Stimulated activated effector memory CD8-positive, alpha-beta T cell treated with anti-CD3 and anti-CD28 coated beads, Interleukin-12 subunit alpha, Interleukin-12 subunit beta, amount 100 ng/mL, for 72 hours (primary cell): ENCODE measurements around the gene FAM240B.

Experiments
- ATAC-seq: fragments of 150-1000 bp; cut with Tn5 transposase; 2 replicates; pipeline ENCODE4 v1.10.0; 2021
- DNase-seq, 2 donors: peaks; one replicate each; pipeline ENCODE4 v3.0.0; 2021 to 2022; ENCODE audit warnings: low spot score in 2 of 2
- H3K27ac Mint-ChIP-seq: one replicate; pipeline ENCODE4 v1.8.0; 2022; ENCODE audit warnings: mild to moderate bottlenecking, mixed read lengths
- H3K36me3 Mint-ChIP-seq: one replicate; pipeline ENCODE4 v1.8.0; 2022; ENCODE audit warnings: mild to moderate bottlenecking, mixed read lengths
- H3K4me1 Mint-ChIP-seq: one replicate; pipeline ENCODE4 v1.8.0; 2022; ENCODE audit warnings: mixed read lengths
- H3K4me3 Mint-ChIP-seq: one replicate; pipeline ENCODE4 v1.8.0; 2022; ENCODE audit warnings: mild to moderate bottlenecking, mixed read lengths
- H3K9me3 Mint-ChIP-seq: one replicate; pipeline ENCODE4 v1.8.0; 2022; ENCODE audit warnings: mixed read lengths

FAM240B gene

DNA sequence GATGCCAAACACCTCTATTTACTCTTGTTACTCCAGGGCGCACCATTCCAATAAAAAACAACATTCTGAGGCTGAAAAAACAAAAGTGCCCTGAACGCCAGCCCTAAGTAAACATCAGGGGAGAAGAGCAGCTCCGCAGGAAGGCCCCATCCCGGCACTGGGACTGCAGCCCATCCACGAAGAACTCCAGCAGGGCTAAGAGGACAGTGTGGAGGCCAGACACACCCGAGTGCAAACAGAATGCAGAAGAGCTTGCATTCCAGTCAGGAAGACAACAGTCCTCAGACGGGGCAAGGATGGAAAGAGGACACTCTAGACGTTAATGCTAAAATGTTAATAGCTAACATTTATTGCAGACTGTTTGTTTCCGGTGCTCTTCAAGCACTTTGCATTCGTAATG is 33.0 kb downstream of the FAM240B start:
- ATAC-seq (no peak), DNase-seq (no peak)
- Mint-ChIP-seq H3K27ac (no peak overlapping the region), H3K4me3 (peak overlapping the region; percentile 43), H3K4me1 (no peaks in the 10 kb centered on the region), H3K9me3 (no peaks in the 10 kb centered on the region), H3K36me3 (no peaks in the 10 kb centered on the region)

DNA sequence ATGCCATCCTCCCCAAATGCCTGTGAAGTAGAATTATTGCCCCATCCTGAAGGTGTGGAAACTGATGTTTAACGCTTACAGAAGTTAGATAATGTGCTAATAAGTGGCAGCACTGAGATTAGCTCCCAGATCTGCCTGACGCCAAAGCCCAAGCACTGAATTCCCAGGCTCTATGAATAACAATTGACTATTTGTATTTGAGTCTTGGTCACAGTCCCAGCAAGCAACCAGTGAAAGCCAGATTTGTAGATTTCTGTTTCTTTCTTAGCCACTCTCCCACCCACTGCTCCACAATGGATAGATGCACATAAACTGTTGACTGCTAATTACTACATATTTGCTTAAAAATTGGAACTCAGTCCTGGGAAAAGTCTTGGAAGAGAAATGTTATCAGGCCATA is 34.4 kb downstream of the FAM240B start:
- Mint-ChIP-seq H3K36me3 (no peaks in the 10 kb centered on the region), H3K27ac (no peak overlapping the region), H3K4me1 (no peaks in the 10 kb centered on the region), H3K9me3 (no peaks in the 10 kb centered on the region), H3K4me3 (no peak overlapping the region)
- no peak for ATAC-seq
- DNase-seq: no peak

DNA sequence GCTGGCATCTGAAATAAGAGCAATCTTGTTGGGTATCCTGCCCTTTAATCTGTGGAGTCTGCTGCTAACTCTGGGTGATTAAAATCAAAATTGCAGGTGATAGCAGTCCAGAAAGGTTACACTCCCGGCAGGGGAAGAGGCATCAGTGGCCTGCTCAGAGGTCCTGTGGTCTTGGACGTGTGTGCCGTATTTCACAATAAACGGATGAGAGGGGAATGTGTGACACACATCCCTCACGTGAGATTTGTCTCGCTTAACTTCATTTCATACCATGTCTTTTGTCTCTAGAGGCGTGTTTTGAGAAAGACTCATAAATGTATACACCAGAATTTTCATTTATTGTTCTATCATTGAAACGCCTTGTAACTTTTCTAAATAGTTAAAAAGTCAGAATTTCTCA is 36.6 kb downstream of the FAM240B start:
- no peaks in the 10 kb centered on the region for H3K36me3 Mint-ChIP-seq
- no peak overlapping the region for H3K4me3 Mint-ChIP-seq
- no peaks in the 10 kb centered on the region for H3K4me1 Mint-ChIP-seq
- DNase-seq (no peak), ATAC-seq (no peak)
- H3K9me3 Mint-ChIP-seq: no peaks in the 10 kb centered on the region
- H3K27ac Mint-ChIP-seq: no peak overlapping the region

DNA sequence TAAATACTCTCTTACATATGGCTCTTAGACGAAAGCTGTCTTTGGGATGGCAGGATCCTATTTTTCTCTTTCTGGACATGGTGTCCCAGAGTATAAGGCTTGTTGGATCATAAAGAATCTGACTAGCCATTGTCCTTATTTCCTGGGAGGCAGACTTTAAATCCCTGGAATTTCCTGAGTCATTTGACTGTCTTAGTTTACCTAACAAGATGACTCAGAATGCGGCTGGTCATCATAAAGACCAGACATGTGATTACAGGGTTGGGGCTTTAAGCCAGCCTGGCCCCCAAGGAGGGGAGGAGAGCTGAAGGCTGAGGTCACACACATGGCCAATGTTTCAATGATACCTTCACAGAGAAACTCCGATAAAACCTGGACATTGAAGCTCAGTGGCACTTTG is 37.2 kb downstream of the FAM240B start:
- H3K9me3 Mint-ChIP-seq: no peaks in the 10 kb centered on the region
- H3K4me1 Mint-ChIP-seq: no peaks in the 10 kb centered on the region
- no peak overlapping the region for H3K27ac Mint-ChIP-seq
- DNase-seq (no peak), ATAC-seq (no peak)
- no peaks in the 10 kb centered on the region for H3K36me3 Mint-ChIP-seq
- no peak overlapping the region for H3K4me3 Mint-ChIP-seq

DNA sequence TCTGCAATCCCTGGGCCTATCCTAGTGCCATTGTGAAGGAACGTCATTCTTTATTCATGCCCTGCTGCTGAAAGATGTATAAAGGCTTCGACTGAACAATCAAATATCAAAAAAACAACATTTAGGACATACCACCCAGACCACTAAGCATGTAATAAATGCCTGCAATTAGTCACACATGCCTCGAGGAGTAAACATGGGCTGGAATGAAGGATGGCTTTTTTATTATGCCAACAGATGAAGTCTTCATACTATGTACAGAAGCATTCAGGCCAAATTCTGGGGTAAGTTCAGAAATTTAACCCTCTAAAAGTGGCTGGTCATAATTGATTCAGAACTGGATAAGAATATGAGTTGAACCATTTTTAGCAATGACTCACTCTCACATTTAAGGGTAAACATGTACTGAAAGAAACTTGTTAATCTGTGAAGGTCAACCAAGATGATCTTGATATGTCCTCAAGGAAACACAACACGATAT is 38.1 kb downstream of the FAM240B start:
- Mint-ChIP-seq H3K4me3 (no peak overlapping the region), H3K27ac (no peak overlapping the region), H3K9me3 (no peaks in the 10 kb centered on the region)

DNA sequence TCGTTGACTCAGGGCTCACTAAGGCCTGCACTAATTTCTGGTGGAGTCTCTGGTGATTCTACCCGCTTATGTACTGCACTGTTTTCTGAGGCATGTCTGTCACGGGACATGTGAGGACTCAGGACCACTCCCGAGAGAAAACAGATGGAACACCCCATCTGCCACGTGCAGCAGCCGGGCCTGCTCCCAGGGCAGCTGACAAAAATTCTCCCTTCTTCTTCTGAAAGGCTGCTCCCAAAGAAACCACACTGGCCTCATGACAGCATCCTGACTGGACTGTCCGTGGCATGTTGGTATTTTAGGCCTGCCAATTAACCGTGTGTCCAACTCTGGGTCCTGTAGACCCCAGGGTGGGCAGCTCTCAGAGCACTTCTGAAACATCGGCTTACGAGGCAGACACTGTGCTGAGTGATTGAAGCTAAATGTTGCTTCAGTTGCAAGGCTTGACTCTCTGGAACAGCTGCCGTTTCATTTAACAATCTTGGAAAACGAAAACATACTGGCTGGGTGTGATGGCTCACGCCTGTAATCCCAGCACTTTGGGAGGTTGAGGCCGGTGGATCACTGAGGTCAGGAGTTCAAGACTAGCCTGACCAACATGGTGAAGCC is 39.0 kb downstream of the FAM240B start:
- H3K36me3 Mint-ChIP-seq: no peaks in the 10 kb centered on the region
- H3K9me3 Mint-ChIP-seq: no peaks in the 10 kb centered on the region
- ATAC-seq: no peak
- DNase-seq: no peak
- no peak overlapping the region for H3K4me3 Mint-ChIP-seq
- H3K4me1 Mint-ChIP-seq: no peaks in the 10 kb centered on the region
- H3K27ac Mint-ChIP-seq: no peak overlapping the region

More for the DNA sequence above, 38.1 kb downstream of the FAM240B start:
- ATAC-seq (peak; percentile 58), DNase-seq (no peak)
- no peaks in the 10 kb centered on the region for H3K36me3 Mint-ChIP-seq
- H3K4me1 Mint-ChIP-seq: no peaks in the 10 kb centered on the region

DNA sequence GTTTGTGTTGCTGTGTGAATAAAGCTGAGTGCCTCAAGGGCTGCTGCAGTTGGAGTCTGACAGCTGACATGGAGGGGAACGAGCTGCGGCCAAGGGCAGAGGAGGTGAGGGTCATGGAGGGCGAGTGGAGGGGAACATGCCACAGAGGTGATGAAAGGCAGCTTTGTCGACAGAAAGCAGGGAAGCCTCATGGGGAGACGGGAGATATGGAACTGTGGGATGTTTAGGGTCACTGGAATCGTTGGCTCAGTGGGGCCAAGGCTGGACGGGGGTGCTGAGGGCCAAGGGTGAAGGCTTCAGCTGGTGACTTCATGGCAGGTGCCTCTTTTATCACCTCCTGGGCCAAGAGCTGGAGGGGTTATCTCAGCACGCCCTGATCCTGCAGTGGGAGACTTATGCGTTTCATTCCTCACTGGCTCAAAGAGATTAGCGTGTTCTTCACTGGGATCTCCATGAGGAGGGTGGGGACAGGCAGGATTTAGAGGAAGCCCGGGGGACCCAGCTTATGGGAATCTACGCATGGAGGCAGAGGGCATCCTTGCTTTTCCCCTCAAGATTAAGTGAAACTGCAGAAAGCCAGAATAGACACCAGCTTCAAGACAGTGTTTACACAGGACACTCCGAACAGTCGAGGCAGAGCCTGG is 42.2 kb downstream of the FAM240B start:
- H3K27ac Mint-ChIP-seq: no peak overlapping the region

DNA sequence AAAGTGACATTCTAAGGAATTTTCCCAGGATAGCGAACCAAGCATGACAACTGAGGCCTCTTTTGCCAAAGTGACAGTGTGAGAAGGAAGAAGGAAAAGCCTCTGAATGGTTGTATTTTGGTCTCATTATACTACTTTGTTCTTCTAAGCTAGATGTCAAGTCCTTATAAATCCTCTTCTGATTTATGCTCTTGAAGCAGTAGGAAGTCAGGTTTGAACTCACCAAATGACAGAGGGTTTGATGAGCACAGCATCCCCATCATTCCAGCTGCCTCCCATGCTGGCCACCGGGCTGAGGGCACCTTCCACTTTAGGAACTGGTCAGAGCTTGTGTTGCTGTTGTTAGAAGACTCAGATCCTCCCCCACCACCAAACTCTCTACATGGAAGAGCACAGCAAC is 44.1 kb downstream of the FAM240B start:
- no peaks in the 10 kb centered on the region for H3K9me3 Mint-ChIP-seq
- no peak overlapping the region for H3K27ac Mint-ChIP-seq
- no peak for DNase-seq
- no peaks in the 10 kb centered on the region for H3K36me3 Mint-ChIP-seq
- ATAC-seq: no peak
- no peak overlapping the region for H3K4me3 Mint-ChIP-seq
- H3K4me1 Mint-ChIP-seq: peaks cover 16% of the 10 kb centered on the region

More for the DNA sequence above, 42.2 kb downstream of the FAM240B start:
- no peak for ATAC-seq
- Mint-ChIP-seq H3K9me3 (no peaks in the 10 kb centered on the region), H3K36me3 (no peaks in the 10 kb centered on the region), H3K4me3 (no peak overlapping the region), H3K4me1 (peaks cover 3% of the 10 kb centered on the region)
- no peak for DNase-seq

DNA sequence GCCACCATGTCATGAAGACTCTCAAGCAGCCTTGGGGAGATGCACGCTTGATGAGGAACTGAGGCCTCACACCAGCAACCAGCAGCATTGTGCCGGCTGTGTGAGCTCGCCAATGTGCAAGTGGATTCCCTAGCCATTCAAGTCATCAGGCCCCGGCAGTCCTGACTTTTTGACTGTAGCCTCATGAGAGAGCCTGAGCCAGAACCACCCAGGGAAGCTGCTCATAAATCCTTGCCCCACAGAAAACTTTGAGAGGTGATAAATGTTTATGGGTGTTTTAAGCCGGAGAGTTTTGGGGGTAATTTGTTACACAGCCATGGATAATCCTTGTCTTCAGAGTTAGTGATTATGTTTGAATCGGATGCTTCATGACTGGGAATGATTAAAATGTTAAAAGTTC is 44.7 kb downstream of the FAM240B start:
- H3K4me3 Mint-ChIP-seq: no peak overlapping the region
- no peak for ATAC-seq

DNA sequence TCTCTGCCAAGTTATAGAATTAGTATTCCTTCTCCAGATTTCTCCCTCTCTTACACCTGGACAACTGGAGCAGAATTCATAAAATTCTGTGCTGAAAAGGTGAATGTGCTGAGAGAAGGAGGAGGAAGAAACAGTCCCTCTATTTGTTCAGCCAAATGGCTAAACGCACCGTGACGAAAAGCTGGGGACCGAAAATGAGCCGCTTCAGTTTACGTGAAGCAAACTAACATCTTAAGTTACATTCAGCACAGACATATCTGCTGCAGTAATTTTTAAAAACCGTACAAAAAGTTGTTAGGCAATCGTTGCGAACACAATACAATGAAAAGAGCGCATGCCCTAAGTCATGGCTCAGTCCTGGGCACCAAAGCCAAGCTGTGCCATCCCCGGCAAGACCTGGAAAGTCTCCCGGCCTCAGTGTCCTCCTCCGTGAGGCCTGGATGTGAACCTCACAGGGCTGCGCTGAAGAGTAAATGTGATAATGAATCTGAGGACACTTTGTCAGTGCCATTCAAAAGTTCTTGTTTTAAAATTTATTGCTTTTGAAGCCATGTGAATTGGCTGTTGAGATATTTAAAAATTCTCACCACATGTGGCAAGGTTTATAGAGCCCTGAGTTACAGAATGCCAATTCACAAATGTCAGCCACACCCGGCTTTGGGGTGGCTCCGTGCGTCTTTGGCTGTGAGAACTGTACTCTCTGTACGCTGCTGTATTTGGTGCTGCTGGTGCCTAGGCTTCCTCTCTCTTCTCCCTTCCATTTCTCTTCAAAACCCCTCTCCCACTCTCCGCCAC is 46.3 kb downstream of the FAM240B start:
- Mint-ChIP-seq H3K9me3 (no peaks in the 10 kb centered on the region), H3K27ac (no peak overlapping the region), H3K36me3 (no peaks in the 10 kb centered on the region), H3K4me3 (no peak overlapping the region), H3K4me1 (peaks cover 16% of the 10 kb centered on the region)
- DNase-seq (no peak), ATAC-seq (no peak)

More for the DNA sequence above, 44.7 kb downstream of the FAM240B start:
- no peaks in the 10 kb centered on the region for H3K9me3 Mint-ChIP-seq
- no peak overlapping the region for H3K27ac Mint-ChIP-seq
- no peaks in the 10 kb centered on the region for H3K36me3 Mint-ChIP-seq
- H3K4me1 Mint-ChIP-seq: peaks cover 16% of the 10 kb centered on the region
- no peak for DNase-seq

DNA sequence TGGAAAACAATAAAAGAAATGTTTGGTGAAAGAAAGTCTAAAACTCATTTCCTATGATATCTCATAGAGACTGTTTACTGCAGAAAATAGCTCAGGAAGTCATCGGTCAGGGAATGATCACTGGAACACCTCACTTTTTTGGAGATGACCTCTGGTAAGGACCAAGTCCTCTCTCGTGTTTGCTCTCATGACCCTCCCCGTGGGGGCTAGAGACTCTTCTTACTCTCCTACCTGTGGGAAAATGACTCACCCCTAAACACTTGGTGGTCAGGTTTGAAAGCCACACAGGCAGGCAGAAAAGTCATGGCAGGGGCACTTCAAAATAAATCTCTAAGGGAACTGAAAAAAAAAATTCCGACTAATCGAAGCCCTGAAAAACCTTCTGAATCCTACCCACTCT is 48.2 kb downstream of the FAM240B start:
- DNase-seq (no peak), ATAC-seq (peak; percentile 40)
- Mint-ChIP-seq H3K27ac (no peak overlapping the region), H3K9me3 (no peaks in the 10 kb centered on the region), H3K36me3 (no peaks in the 10 kb centered on the region), H3K4me3 (no peak overlapping the region), H3K4me1 (peaks cover 16% of the 10 kb centered on the region)

DNA sequence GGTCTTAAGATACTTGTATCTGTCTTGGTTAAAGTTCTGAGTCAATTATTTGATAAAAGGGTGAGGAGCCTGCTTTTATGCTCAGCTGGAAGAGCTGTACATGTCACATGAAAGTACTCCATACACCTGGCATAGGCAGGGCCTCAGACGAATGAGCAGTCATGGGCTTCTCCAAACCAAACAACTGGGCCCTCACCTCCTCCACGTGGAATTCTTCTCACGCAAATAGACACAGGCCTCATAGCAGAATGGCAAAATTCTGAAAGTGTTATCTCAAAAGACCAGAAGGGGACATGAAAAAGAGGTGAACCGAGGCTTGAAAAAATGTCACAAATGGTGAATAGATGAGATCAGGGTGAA is 48.6 kb downstream of the FAM240B start:
- Mint-ChIP-seq H3K36me3 (no peaks in the 10 kb centered on the region), H3K4me1 (peaks cover 16% of the 10 kb centered on the region), H3K9me3 (no peaks in the 10 kb centered on the region), H3K4me3 (no peak overlapping the region), H3K27ac (no peak overlapping the region)
- no peak for DNase-seq
- ATAC-seq: no peak

DNA sequence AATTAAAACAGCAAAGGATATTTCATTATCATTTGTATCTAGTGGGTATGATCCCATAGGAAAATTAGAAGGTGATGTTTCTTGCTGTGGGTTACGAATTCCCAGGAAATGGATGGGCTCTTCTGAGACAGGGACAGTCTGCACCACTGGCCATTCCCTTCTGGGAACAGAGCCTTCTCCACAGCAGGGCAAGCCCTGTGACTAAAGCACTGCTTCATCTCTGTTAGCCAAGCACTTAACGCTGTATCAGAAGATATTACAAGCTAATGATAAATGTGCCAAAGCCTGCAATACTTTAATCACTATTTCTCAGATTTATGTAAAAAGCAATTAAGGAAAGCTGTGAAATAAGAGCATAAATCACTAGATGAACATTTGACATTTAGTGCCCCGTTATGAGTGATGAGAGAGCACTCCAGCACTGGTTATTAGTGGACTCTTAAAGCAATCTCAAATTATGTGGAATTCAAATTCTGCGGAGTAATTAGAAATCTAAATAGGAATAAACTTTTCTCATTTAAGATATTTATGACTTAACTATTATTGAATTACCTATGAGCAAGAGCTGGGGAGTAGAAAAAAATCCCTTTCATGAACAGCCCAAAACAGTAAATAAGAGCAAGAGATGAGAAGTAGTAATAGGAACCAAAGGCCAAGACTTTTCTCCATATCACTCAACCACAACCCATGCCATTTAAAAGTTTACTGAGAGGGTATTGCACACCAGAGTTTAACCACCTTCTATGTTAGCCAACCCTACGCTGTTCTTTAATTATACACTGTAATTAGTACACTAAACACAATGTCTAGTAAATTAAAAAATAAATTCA is 49.2 kb downstream of the FAM240B start:
- Mint-ChIP-seq H3K4me1 (peaks cover 16% of the 10 kb centered on the region), H3K27ac (no peak overlapping the region), H3K4me3 (no peak overlapping the region), H3K9me3 (no peaks in the 10 kb centered on the region), H3K36me3 (no peaks in the 10 kb centered on the region)
- ATAC-seq (no peak), DNase-seq (no peak)

DNA sequence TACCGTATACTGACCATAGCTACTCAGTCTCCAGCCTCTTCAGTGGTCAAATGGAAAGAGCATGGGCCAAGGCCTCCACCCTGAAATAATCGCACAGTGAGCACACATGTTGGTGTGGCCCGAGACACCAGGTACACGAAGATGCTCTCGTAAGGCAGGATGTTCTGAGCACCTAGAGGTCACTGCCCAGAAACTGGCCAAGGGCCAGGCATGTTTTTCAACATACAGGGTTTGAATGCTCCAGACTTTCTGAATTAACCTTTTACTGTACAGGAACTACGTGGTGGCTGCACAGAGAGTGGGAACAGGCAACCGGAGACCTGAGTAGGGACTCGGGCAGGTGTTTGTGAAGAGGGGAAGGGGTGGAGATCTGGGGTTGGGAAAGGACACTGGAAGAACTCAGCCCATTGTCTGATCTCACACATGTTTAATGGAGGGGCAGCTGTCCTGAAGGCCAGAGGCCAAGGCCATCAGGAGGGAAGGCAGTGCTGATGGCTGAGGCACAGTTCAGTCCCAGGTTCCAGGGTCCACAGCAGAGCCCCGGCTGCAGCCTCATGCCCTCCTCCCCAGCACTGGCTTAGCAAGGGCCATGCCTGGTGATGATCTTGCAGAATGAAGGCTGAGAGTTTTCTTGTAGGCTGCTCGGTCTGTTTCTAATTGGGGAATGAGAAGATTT is 51.0 kb downstream of the FAM240B start:
- DNase-seq (no peak), ATAC-seq (peak; percentile 35)
- Mint-ChIP-seq H3K4me3 (no peak overlapping the region), H3K9me3 (no peaks in the 10 kb centered on the region), H3K4me1 (peaks cover 16% of the 10 kb centered on the region), H3K27ac (no peak overlapping the region), H3K36me3 (no peaks in the 10 kb centered on the region)
